SKM-1 (cell line): Measurements from ENCODE around the gene BLACAT1.

Source experiments
- DNase-seq: peaks from one replicate; lab custom pipeline; 2025; ENCODE audit not compliant: unreplicated experiment; lab: John Stamatoyannopoulos, UW

Gene BLACAT1

GRCh38 chr1:205456868-205457745 is 1.3 kb upstream of the BLACAT1 start:
- DNase-seq, result no peak

GRCh38 chr1:205456383-205456867 is 580 bp upstream of the BLACAT1 start:
- DNase-seq, result no peak

- DNase-seq, result no peak
Measured at GRCh38 chr1:205454903-205455335, 926 bp downstream of the BLACAT1 start.

GRCh38 chr1:205453466-205453865 is 2.4 kb downstream of the BLACAT1 start:
- DNase-seq, result no peak

GRCh38 chr1:205452933-205453332 is 2.9 kb downstream of the BLACAT1 start:
- no peak for DNase-seq

GRCh38 chr1:205452364-205452763 is 3.5 kb downstream of the BLACAT1 start:
- DNase-seq, result no peak

- no peak for DNase-seq
Measured at GRCh38 chr1:205451759-205452164, 4.1 kb downstream of the BLACAT1 start.

GRCh38 chr1:205451202-205451601 is 4.6 kb downstream of the BLACAT1 start:
- no peak for DNase-seq

- no peak for DNase-seq
Measured at GRCh38 chr1:205450448-205450847, 5.4 kb downstream of the BLACAT1 start.

- no peak for DNase-seq
Measured at GRCh38 chr1:205449750-205450443, 5.9 kb downstream of the BLACAT1 start.

GRCh38 chr1:205449254-205449749 is 6.5 kb downstream of the BLACAT1 start:
- no peak for DNase-seq

- no peak for DNase-seq
Measured at GRCh38 chr1:205448540-205449253, 7.1 kb downstream of the BLACAT1 start.

- no peak for DNase-seq
Measured at GRCh38 chr1:205447457-205448341, 8.1 kb downstream of the BLACAT1 start.

GRCh38 chr1:205446828-205447227 is 9.0 kb downstream of the BLACAT1 start:
- no peak for DNase-seq

GRCh38 chr1:205445646-205445935 is 10.3 kb downstream of the BLACAT1 start:
- no peak for DNase-seq

- no peak for DNase-seq
Measured at GRCh38 chr1:205444931-205445645, 10.8 kb downstream of the BLACAT1 start.

- no peak for DNase-seq
Measured at GRCh38 chr1:205444300-205444930, 11.4 kb downstream of the BLACAT1 start.

- no peak for DNase-seq
Measured at GRCh38 chr1:205443585-205444299, 12.1 kb downstream of the BLACAT1 start.
